GM18867 (cell line): ENCODE data around the gene BAZ1B.
"Not testable (repeated sequence)": the region's sequence is repeated elsewhere in the genome, so short reads cannot be mapped to it uniquely, and the experiment has no call there.

Source experiments
- ATAC-seq: cut with Tn5 transposase; IDR thresholded peaks from one replicate; pipeline ENCODE4 v1.9.1; 2021; ENCODE audit warnings: mild to moderate bottlenecking, moderate library complexity; ENCODE audit not compliant: unreplicated experiment

BAZ1B gene

GRCh38 chr7:73430540-73430939 is 91.6 kb downstream of the BAZ1B start:
- not testable (repeated sequence) for ATAC-seq

DNA sequence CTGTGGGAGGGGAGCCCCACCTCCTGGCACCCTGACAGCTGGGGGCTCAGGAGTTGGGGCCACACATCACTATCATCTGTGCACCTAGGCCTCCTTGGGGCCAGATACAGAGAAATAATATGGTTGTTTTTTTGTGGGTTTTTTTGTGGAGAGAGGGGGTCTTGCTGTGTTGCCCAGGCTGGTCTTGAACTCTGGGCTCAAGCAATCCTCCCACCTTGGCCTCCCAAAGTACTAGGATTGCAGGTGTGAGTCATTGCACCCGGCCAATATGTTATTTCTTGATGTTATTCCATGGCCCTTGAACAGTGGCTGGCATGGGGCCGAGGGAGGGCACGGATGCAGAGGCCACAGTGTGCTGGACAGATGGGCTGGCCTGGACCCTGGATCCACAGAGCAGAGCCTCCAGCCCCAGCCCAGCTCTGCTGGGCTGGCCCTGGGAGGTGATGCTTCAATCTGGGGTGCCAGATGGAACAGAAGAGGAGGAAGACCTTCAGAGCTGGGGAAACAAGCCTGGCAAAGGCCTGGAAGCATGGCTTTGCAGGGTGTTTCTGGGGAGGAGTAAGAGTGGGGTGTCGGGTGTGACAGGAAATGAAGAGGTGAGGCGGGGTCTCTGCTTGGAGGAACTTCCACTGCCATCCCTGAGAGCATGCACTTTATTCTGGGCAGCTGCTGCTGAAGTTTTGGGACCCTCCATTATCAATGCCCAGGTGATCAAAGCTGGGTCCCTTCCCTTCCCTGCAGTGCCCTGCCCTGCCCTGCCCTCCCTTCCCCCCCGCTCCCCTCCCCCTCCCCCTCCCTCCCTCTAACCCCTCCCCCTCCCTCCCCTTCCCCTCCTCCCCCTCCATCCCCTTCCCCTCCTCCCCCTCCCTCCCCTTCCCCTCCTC is 92.2 kb downstream of the BAZ1B start:
- ATAC-seq, result no peak

DNA sequence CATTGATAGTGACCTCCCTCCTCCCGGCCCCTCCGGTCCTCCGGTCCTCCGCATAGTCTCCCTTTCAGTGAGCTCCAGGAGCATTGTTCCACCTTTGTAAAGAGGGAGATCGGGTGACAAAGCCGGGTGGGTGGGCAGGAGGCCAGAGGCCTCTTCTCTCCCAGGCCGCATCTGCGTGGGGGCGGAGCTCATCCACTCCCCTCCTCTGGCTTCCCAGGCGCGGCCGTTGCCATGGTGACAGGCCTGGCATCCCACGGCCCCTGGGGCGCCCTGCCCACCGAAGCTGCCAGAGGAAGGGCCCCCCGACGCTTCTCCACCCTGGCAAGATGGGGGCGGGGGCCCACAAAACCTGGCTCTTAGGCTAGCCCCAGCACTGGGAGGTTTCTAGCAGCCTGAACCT is 92.9 kb downstream of the BAZ1B start:
- ATAC-seq, result no peak

- no peak for ATAC-seq
These were observed 93.9 kb downstream of the BAZ1B start for GRCh38 chr7:73427902-73428787.

DNA sequence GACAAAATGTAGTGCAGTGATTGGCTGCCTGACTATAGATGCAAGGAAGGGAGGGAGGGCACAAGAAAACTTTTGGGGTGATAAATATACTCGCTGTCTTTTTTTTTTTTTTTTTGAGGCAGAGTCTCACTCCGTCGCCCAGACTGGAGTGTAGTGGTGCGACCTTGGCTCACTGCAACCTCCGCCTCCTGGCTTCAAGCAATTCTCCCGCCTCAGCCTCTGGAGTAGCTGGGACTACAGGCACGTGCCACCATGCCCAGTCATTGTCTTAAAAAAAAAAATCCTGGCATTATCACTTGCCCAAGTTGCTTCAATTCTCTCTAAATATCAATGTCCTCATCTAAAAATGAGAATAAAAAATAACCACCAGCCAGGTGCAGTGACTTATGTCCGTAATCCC is 96.1 kb downstream of the BAZ1B start:
- no peak for ATAC-seq

- ATAC-seq, result no peak
These were observed 96.6 kb downstream of the BAZ1B start for GRCh38 chr7:73425356-73425983.

- no peak for ATAC-seq
These were observed 97.6 kb downstream of the BAZ1B start for GRCh38 chr7:73424489-73424885.

DNA sequence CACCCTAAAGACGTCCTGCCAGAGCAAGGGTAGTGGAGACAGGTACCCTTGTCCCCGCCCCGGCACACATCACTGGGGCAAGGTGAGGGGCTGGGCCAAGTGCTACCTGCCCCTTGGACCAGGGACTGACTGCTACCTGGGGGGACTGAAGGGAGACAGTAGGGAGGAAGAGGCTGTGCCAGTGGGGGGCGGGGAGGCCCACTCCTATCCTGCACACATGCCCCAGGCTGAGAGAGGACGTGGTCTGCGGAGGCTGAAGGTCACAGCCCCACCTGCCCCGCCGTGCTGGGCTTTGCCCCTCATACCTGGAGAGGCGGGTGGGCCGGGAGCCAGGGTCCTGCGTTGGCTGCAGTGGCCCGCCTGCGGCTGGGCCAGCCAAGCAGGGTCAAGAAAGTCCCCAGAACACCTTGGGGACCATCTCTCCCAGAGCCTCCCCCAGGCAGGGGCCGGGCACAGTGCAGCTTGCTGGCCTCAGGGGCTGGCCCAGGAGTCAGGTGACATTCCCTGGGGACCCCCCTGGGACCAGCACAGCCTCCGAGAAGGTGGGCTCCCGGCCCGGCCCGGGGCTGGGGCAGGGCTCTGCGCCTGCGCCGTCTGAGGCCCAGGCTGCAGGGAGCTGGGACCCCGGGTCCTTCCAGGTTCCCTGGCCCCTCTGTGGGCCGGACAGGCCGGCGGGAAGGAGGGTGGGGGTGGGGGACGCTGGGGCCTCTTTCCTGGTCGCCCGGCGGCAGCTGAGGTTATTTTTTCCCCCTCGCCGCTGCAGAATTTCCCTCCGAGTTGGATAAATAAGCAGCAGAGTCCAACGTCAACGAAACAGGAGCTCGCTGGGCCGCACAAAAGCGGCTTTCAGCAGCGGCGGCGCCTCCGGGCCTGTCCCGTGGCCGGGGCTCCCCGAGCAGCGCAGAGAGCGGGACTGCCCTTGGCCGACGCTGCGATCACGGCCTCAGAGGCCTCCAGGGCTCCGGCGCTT is 98.3 kb downstream of the BAZ1B start:
- ATAC-seq, result no peak

- ATAC-seq, result not testable (repeated sequence)
These were observed 101.5 kb downstream of the BAZ1B start for GRCh38 chr7:73420610-73421009.

DNA sequence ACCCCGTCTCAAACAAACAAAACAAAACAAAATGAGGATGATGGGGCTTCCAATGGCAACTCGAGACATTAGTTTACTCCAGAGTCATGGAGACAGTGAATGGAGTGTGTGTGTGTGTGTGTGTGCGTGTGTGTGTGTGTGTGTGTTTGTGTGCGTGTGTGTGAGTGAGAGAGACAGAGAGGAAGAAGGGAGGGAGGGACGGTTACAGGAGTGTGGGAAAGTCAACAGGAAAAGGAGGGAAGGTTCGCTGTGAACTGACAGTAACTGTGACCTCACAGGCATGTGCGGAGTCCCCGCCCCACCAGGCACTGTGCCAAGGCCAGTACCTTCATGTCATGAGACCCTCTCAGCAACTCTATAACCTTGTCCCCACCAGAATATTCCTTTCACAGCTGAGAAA is 102.1 kb downstream of the BAZ1B start:
- ATAC-seq, result not testable (repeated sequence)

DNA sequence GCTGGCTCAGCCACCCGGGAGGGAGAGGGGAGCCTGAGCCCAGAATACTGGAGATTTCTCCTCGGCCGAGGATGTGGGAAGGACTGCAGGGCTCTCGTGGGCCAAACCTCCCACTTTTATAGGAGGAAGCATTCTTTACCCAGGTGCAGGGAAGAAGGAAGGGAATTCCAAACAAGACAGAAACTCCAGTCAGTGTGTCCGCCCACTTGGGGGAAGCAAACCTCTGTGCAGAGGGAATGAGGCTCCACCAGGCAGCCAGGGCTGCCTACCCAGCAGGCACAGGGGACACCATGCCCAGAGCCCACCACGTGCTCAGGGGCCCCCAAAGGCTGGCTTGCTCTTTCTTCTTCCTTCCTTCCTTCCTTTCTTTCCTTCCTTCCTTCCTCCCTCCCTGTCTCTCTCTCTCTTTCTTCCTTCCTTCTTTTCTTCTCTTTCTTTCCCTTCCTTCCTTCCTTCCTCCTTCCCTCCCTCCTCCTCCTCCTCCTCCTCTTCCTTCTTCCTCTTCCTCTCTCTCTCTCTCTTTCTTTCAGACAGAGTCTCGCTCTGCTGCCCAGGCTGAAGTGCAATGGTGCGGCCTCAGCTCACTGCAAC is 103.9 kb downstream of the BAZ1B start:
- no peak for ATAC-seq

GRCh38 chr7:73410541-73411131 is 111.5 kb downstream of the BAZ1B start:
- ATAC-seq, result not testable (repeated sequence)

DNA sequence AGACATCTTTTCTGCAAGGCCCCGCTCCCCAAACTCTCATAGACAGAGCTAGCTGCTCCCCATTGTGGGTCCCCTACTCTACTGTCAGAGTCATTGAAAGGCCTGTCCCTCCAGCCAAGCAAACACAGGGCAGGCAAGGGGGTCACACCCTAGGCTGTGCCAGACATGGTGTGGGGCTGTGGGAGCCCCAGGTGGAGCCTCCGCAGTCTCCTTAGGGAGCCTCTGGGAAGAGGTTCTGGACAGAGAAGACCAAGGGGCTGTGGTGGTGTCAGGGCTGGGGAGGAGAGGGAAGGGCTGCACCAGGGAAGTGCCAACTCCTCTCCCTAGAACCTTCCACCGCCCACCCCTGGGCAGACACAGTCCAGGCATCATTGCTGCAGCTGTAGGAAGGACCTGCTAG is 117.2 kb downstream of the BAZ1B start:
- ATAC-seq, result not testable (repeated sequence)

GRCh38 chr7:73399185-73400050 is 122.7 kb downstream of the BAZ1B start:
- ATAC-seq, result not testable (repeated sequence)

DNA sequence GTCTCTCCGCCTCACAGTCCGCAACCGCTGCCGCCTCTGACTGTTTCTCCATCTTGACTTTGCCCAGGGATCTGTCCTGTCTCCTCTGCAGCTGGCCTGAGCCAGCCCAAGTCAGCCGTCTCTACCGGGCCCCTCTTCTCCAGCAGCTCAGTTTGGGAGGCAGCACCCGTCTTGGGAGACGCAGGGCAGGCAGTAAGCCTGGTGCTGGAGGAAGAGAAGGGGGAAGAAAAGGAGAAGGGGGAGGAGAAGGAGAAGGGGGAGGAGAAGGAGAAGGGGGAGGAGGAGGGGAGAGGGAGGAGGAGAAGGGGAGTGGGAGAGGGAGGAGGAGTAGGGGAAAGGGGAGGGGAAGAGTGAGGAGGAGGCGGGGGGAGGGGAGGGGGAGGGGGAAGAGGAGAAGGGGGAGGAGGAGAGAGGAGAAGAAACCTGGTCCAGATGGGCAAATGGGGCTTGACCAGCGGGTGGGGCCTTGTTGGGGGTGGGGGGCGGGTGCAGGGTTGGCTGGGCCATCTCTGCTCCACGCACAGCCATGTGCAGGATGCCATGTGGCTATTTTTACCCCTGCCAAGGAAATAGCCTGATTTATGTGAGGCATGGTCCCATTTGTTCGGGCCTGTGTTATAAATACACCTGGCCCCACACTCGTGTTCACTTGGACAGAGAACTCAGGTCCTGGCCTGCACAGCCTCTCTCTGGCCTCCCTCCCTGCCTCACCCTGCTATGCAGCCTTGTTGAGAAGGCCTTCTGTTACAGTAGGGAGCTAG is 124.4 kb downstream of the BAZ1B start:
- no peak for ATAC-seq

DNA sequence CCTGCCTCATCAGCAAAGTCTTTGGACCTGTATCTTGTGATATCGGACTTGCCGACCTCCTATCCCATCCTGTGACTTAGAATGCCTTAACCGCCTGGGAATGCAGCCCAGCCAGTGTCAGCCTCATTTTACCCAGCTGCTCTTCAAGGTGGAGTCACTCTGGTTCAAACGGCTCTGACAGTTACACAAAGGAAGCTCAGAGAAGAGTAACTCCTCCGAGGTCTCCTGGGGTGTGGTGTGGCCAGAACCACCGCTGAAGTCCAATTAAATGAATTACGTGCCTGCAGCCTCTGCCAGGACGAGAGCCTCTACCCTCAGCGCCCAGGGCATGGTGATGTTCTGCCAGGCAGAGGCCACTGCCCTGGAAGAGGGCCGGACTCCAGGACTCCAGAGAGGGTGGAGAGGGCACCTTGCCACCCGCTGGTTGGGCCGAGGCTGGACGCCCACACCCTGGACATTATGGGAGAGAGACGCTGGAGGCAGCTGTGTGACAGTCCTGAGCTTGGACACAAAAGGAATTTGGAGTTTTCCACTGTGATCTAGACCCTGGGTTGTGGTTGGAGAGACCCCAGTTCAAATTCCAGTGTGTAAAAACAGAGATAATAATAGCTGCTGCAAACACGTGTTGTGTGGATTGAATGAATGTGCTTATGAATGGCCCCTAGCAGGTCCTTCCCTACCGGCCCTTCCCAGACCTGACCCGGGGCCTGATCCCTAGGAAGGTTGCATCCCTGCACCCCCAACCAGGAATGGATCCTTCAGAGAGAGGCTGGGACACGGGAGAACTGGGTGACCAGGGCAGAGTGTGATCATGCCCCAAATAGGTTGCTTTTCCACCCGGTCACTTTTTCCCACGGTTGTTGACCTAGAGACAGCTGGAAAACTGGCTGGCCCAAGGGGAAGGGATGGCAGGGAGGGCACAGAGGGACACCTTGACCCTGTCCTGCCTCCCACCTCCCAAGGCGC is 126.3 kb downstream of the BAZ1B start:
- ATAC-seq, result no peak

DNA sequence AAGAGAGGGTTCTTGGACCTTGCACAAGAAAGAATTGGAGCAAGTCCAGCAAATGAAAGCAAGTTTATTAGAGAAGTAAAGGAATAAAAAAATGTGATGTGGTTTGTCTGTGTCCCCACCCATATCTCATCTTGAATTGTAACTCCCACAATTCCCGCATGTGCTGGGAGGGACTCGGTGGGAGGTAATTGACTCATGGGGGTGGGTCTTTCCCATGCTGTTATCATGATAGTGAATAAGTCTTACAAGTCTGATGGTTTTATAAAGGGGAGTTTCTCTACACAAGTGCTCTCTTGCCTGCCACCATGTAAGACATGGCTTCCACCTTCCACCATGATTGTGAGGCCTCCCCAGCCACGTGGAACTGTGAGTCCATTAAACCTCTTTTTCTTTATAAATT is 127.7 kb downstream of the BAZ1B start:
- ATAC-seq, result no peak
